IgD-negative memory B cell (primary cell): ENCODE measurements around the gene SUCNR1. TPM values are rescaled to one million over a fixed set of nuclear protein-coding genes. Genes with fewer than 3 reads are reported as not detected.
"Not testable (repeated sequence)": the region's sequence is repeated elsewhere in the genome, so short reads cannot be mapped to it uniquely, and the experiment has no call there.

Source experiments
- H3K27ac Mint-ChIP-seq, 3 donors: one replicate each; pipeline ENCODE4 v1.8.0; 2020 to 2022; ENCODE audit warnings: mild to moderate bottlenecking in 3 of 3, mixed read lengths in 3 of 3, moderate library complexity in 1 of 3
- H3K27me3 Mint-ChIP-seq: one replicate; pipeline ENCODE4 v1.8.0; 2021; ENCODE audit warnings: mixed read lengths
- H3K36me3 Mint-ChIP-seq: one replicate; pipeline ENCODE4 v1.8.0; 2020; ENCODE audit warnings: mild to moderate bottlenecking, mixed read lengths
- H3K4me1 Mint-ChIP-seq, 3 donors: one replicate each; pipeline ENCODE4 v1.8.0; 2020 to 2022; ENCODE audit warnings: mixed read lengths in 3 of 3, mild to moderate bottlenecking in 1 of 3
- H3K4me3 Mint-ChIP-seq, 4 donors: one replicate each; pipeline ENCODE4 v1.8.0; 2020 to 2022; ENCODE audit warnings: mild to moderate bottlenecking in 4 of 4, mixed read lengths in 4 of 4, moderate library complexity in 3 of 4
- H3K9me3 Mint-ChIP-seq, 3 donors: one replicate each; pipeline ENCODE4 v1.8.0; 2020 to 2021; ENCODE audit warnings: mixed read lengths in 3 of 3, mild to moderate bottlenecking in 1 of 3
- polyA plus RNA-seq: library from polyadenylated mRNA; unstranded; fragments of 300-500 nt; fragmentation: Illumina TruSeq; gene quantifications from one replicate; pipeline ENCODE4 v1.2.3, GENCODE V29; 2021

Gene SUCNR1
- polyA plus RNA-seq, 1 donor from 2014 or later = not detected

- H3K36me3 Mint-ChIP-seq, H3K4me1 Mint-ChIP-seq, H3K4me3 Mint-ChIP-seq, H3K27ac Mint-ChIP-seq, H3K27me3 Mint-ChIP-seq, H3K9me3 Mint-ChIP-seq: not testable (repeated sequence)
Observed at GRCh38 chr3:151885397-151885796, 12.0 kb downstream of the SUCNR1 start.

GRCh38 chr3:151887450-151888211, 14.2 kb downstream of the SUCNR1 start:
- H3K4me3 Mint-ChIP-seq, H3K27ac Mint-ChIP-seq, H3K27me3 Mint-ChIP-seq, H3K36me3 Mint-ChIP-seq, H3K4me1 Mint-ChIP-seq, H3K9me3 Mint-ChIP-seq: not testable (repeated sequence)

- H3K4me3 Mint-ChIP-seq = no peak overlapping the region
- H3K4me1 Mint-ChIP-seq = peaks cover 0 to 2% (median 0%) of the 10 kb centered on the region in 3 donors
- no peaks in the 10 kb centered on the region for H3K27me3 Mint-ChIP-seq
- H3K27ac Mint-ChIP-seq = no peak overlapping the region
- H3K36me3 Mint-ChIP-seq = peaks cover 2% of the 10 kb centered on the region
- no peaks in the 10 kb centered on the region for H3K9me3 Mint-ChIP-seq
Observed at GRCh38 chr3:151890721-151891141, 17.3 kb downstream of the SUCNR1 start.

- no peaks in the 10 kb centered on the region for H3K27me3 Mint-ChIP-seq
- H3K36me3 Mint-ChIP-seq = peaks cover 2% of the 10 kb centered on the region
- peaks cover 0 to 2% (median 0%) of the 10 kb centered on the region in 3 donors for H3K4me1 Mint-ChIP-seq
- H3K9me3 Mint-ChIP-seq = no peaks in the 10 kb centered on the region
- no peak overlapping the region for H3K4me3 Mint-ChIP-seq
- H3K27ac Mint-ChIP-seq = no peak overlapping the region
Observed at GRCh38 chr3:151891721-151892120, 18.3 kb downstream of the SUCNR1 start.

- Mint-ChIP-seq H3K9me3 (no peaks in the 10 kb centered on the region), H3K27ac (no peak overlapping the region), H3K27me3 (no peaks in the 10 kb centered on the region), H3K4me3 (no peak overlapping the region), H3K36me3 (peaks cover 2% of the 10 kb centered on the region), H3K4me1 (peaks cover 0 to 2% (median 0%) of the 10 kb centered on the region in 3 donors)
Observed at GRCh38 chr3:151894219-151894618, 20.8 kb downstream of the SUCNR1 start.

- H3K4me3 Mint-ChIP-seq = no peak overlapping the region
- no peaks in the 10 kb centered on the region for H3K9me3 Mint-ChIP-seq
- no peak overlapping the region for H3K27ac Mint-ChIP-seq
- peaks cover 4 to 5% (median 5%) of the 10 kb centered on the region in 3 donors for H3K4me1 Mint-ChIP-seq
- no peaks in the 10 kb centered on the region for H3K27me3 Mint-ChIP-seq
- peaks cover 2% of the 10 kb centered on the region for H3K36me3 Mint-ChIP-seq
Observed at GRCh38 chr3:151895478-151896241, 22.2 kb downstream of the SUCNR1 start.

- Mint-ChIP-seq H3K9me3 (no peaks in the 10 kb centered on the region), H3K4me3 (no peak overlapping the region), H3K36me3 (peaks cover 2% of the 10 kb centered on the region), H3K27ac (no peak overlapping the region), H3K27me3 (no peaks in the 10 kb centered on the region), H3K4me1 (peaks cover 4 to 5% (median 5%) of the 10 kb centered on the region in 3 donors)
Observed at GRCh38 chr3:151896246-151897012, 23.0 kb downstream of the SUCNR1 start.

GRCh38 chr3:151898121-151898520, 24.7 kb downstream of the SUCNR1 start:
- not testable (repeated sequence) for H3K27me3 Mint-ChIP-seq, H3K4me3 Mint-ChIP-seq, H3K36me3 Mint-ChIP-seq, H3K27ac Mint-ChIP-seq, H3K9me3 Mint-ChIP-seq, H3K4me1 Mint-ChIP-seq

- not testable (repeated sequence) for H3K4me1 Mint-ChIP-seq, H3K27me3 Mint-ChIP-seq, H3K36me3 Mint-ChIP-seq, H3K9me3 Mint-ChIP-seq, H3K4me3 Mint-ChIP-seq
- peak overlapping the region in 1 of 3 donors; percentile 58 for H3K27ac Mint-ChIP-seq
Observed at GRCh38 chr3:151898564-151899261, 25.3 kb downstream of the SUCNR1 start.

- Mint-ChIP-seq H3K9me3 (no peaks in the 10 kb centered on the region), H3K27me3 (no peaks in the 10 kb centered on the region), H3K4me1 (peaks cover 3 to 5% (median 4%) of the 10 kb centered on the region in 3 donors), H3K27ac (no peak overlapping the region), H3K4me3 (no peak overlapping the region), H3K36me3 (no peaks in the 10 kb centered on the region)
Observed at GRCh38 chr3:151899996-151900395, 26.6 kb downstream of the SUCNR1 start.

- H3K4me1 Mint-ChIP-seq = peaks cover 3 to 5% (median 4%) of the 10 kb centered on the region in 3 donors
- H3K27me3 Mint-ChIP-seq = no peaks in the 10 kb centered on the region
- no peak overlapping the region for H3K27ac Mint-ChIP-seq
- H3K9me3 Mint-ChIP-seq = no peaks in the 10 kb centered on the region
- H3K36me3 Mint-ChIP-seq = no peaks in the 10 kb centered on the region
- H3K4me3 Mint-ChIP-seq = no peak overlapping the region
Observed at GRCh38 chr3:151900460-151900859, 27.0 kb downstream of the SUCNR1 start.

GRCh38 chr3:151900884-151901643, 27.6 kb downstream of the SUCNR1 start:
- Mint-ChIP-seq H3K9me3 (no peaks in the 10 kb centered on the region), H3K4me3 (no peak overlapping the region), H3K36me3 (no peaks in the 10 kb centered on the region), H3K4me1 (peaks cover 3 to 5% (median 4%) of the 10 kb centered on the region in 3 donors), H3K27me3 (no peaks in the 10 kb centered on the region), H3K27ac (no peak overlapping the region)

GRCh38 chr3:151901644-151902285, 28.3 kb downstream of the SUCNR1 start:
- Mint-ChIP-seq H3K4me3 (no peak overlapping the region), H3K9me3 (no peaks in the 10 kb centered on the region)

More at GRCh38 chr3:151901644-151902285, 28.3 kb downstream of the SUCNR1 start:
- Mint-ChIP-seq H3K27me3 (no peaks in the 10 kb centered on the region), H3K4me1 (peaks cover 3 to 5% (median 4%) of the 10 kb centered on the region in 3 donors), H3K27ac (no peak overlapping the region), H3K36me3 (no peaks in the 10 kb centered on the region)
